Stimulated activated effector memory CD8-positive, alpha-beta T cell treated with anti-CD3 and anti-CD28 coated beads, Interleukin-12 subunit alpha, Interleukin-12 subunit beta, amount 100 ng/mL, for 72 hours (primary cell): ENCODE data around the gene SLC25A34.
A peak's percentile ranks its signal among the peaks of the same experiment; 100 is the strongest.

ENCODE experiments used
- ATAC-seq: fragments of 150-1000 bp; cut with Tn5 transposase; 2 replicates; pipeline ENCODE4 v1.10.0; 2021
- DNase-seq, 2 donors: peaks; one replicate each; pipeline ENCODE4 v3.0.0; 2021 to 2022; ENCODE audit warnings: low spot score in 2 of 2
- H3K27ac Mint-ChIP-seq: one replicate; pipeline ENCODE4 v1.8.0; 2022; ENCODE audit warnings: mild to moderate bottlenecking, mixed read lengths
- H3K36me3 Mint-ChIP-seq: one replicate; pipeline ENCODE4 v1.8.0; 2022; ENCODE audit warnings: mild to moderate bottlenecking, mixed read lengths
- H3K4me1 Mint-ChIP-seq: one replicate; pipeline ENCODE4 v1.8.0; 2022; ENCODE audit warnings: mixed read lengths
- H3K4me3 Mint-ChIP-seq: one replicate; pipeline ENCODE4 v1.8.0; 2022; ENCODE audit warnings: mild to moderate bottlenecking, mixed read lengths
- H3K9me3 Mint-ChIP-seq: one replicate; pipeline ENCODE4 v1.8.0; 2022; ENCODE audit warnings: mixed read lengths

The SLC25A34 gene

DNA sequence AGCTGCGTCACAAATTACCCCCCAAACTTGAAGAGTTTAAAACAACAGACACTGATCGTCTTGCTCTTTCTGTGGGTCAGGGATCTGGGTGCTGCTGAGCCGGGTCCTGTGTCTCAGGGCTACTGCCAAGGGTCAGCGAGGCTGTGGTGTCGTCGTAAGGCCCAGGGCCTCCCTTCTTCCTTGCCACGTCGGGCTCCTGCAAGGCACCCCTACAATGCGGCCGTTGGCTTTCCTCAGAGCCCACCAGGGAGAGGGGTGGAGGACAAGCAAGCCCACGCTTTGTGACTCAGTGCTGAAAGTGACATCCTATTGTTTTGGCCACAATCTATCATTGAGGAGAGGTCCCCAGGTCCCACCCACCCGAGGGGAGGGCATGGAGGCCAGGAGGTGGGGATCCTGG lies 14.9 kb downstream of the SLC25A34 start:
- ATAC-seq (no peak), DNase-seq (no peak)
- Mint-ChIP-seq H3K4me3 (no peak overlapping the region), H3K9me3 (no peaks in the 10 kb centered on the region), H3K27ac (no peak overlapping the region), H3K4me1 (peaks cover 1% of the 10 kb centered on the region), H3K36me3 (no peaks in the 10 kb centered on the region)

DNA sequence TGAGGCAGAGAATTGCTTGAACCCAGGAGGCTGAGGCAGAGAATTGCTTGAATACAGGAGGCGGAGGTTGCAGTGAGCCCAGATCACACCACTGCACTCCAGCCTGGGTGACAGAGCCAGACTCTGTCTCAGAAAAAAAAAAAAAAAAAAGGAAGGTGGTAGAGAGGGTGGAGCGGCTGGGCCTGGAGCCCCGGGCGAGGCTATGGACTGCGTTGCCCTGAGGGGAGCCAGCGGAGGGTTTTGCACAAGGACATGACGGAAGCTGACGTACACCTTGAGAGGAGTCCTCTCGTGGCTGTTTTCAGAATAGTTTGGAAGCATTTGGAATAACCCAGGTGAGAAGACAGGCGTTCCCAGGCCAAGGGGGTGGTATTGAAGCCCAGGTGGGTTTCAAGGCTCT lies 15.7 kb downstream of the SLC25A34 start:
- no peaks in the 10 kb centered on the region for H3K36me3 Mint-ChIP-seq
- no peak for DNase-seq
- peaks cover 7% of the 10 kb centered on the region for H3K4me1 Mint-ChIP-seq
- H3K4me3 Mint-ChIP-seq: no peak overlapping the region
- H3K9me3 Mint-ChIP-seq: no peaks in the 10 kb centered on the region
- ATAC-seq: no peak
- H3K27ac Mint-ChIP-seq: no peak overlapping the region

DNA sequence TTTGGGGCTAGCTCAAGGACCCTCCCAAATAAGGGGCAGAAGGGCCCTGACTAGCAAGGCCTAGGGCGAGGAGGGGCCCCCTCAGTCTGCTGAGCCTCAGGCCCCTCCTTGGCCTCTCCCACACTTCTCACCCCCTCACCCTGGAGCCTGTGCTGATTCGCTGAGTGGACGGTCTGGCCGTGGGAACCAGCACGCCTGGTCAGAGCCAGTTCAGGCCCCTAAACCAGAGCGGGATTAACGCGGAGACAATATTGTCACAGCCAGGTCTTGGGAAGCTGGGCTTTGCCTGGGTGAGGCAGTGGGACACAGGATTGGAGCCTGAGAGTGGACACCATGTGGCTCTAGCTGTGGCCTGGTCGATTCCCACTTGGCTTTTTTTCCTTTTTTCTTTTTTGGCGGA lies 17.7 kb downstream of the SLC25A34 start:
- Mint-ChIP-seq H3K36me3 (no peaks in the 10 kb centered on the region), H3K4me1 (peaks cover 13% of the 10 kb centered on the region), H3K27ac (no peak overlapping the region), H3K9me3 (no peaks in the 10 kb centered on the region), H3K4me3 (no peak overlapping the region)
- DNase-seq (no peak), ATAC-seq (no peak)

DNA sequence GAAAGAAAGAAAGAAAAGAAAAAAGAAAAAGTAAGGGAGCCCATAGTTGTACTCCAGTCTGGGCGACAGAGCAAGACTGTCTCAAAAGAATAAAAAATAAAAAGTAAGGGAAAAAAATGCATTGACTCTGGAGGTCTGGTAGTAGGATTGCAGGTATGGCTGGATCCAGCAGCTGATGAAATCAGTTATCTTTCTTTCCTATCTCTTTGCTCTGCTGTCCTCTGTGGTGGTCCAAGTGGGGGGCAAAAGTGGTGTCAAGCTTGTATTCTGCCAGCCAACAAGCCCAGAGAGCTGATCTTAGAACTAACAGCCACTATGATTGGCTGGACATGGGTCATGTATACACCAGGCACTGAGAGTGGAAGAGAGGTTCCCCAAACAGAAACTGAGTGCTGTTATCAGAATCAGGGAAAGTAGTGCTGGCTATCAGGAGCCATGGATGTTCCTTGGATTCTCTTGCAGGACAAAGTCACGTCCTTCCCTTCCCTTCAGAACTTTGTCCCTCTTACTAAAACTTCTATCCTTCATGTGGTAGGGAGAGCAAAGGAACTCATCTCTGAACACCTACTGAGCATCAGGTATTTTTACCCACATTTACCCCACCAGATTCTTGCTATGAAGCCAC lies 19.1 kb downstream of the SLC25A34 start:
- Mint-ChIP-seq H3K4me1 (peaks cover 13% of the 10 kb centered on the region), H3K27ac (no peak overlapping the region), H3K36me3 (no peaks in the 10 kb centered on the region), H3K9me3 (no peaks in the 10 kb centered on the region), H3K4me3 (no peak overlapping the region)
- ATAC-seq (no peak), DNase-seq (no peak)

DNA sequence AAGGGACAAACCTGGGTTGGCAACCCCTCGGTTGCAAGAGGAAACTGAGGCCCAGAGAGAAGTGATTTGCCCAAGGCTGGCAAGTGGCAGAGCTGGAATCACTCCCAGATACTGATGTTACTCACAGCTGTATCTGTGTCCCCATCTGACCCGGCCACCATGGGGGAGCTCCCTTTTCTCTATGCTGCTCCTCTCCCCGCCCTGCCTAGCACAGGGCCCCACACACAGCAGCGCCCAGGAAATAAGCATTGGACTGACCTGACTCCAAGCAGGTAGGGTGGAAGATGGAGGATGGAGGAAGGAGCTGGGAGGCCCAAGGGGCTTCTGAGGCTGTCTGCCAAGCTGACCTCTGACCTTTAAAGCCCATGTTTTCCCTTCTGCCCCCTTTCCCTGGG lies 19.6 kb downstream of the SLC25A34 start:
- Mint-ChIP-seq H3K36me3 (no peaks in the 10 kb centered on the region), H3K4me1 (peaks cover 13% of the 10 kb centered on the region), H3K27ac (no peak overlapping the region), H3K4me3 (no peak overlapping the region), H3K9me3 (no peaks in the 10 kb centered on the region)
- ATAC-seq: no peak
- no peak for DNase-seq

DNA sequence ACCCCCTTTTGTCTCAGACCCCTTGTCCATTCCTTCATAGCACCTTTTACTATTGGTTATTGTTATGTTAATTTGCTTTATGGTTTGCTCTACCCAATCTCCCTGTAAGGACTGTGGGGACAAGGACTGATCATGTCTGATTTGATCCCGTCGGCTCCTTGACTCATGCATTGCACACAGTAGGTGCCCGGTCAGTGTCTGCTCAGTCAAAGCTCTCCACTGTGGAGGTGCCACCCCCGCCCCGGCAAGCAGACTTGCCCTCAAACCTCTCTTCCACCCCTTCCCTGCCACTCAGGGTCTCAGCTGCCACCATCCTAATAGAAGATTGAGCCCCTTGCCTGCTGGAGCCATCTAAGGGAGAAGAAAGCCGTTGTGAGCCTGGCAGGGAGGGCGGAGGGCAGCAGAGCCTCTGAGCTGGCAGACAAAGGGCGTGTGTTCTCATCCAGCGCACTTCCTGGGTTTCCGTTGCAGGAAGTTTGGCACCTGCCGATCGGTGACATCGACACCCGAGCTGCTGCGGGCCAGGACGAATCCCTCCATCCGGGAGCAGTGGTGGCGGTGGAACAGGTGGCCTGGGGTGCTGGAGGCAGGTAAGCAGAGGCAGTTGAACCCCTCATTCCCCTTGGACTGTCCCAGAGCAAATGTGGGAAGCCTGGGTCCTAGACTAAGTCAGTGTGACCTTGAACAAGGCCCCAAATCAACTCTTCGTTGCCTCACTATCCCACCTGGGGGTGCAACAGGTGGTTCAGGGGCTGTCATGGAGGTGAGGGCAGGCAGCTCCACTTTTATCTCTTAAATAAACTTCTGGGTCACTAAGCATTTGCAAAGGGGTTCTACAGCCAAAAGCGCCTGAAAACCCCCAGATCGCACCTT lies 20.3 kb downstream of the SLC25A34 start:
- H3K27ac Mint-ChIP-seq: no peak overlapping the region
- H3K4me1 Mint-ChIP-seq: peaks cover 13% of the 10 kb centered on the region
- no peaks in the 10 kb centered on the region for H3K36me3 Mint-ChIP-seq
- no peak overlapping the region for H3K4me3 Mint-ChIP-seq
- DNase-seq: no peak
- H3K9me3 Mint-ChIP-seq: no peaks in the 10 kb centered on the region
- no peak for ATAC-seq

DNA sequence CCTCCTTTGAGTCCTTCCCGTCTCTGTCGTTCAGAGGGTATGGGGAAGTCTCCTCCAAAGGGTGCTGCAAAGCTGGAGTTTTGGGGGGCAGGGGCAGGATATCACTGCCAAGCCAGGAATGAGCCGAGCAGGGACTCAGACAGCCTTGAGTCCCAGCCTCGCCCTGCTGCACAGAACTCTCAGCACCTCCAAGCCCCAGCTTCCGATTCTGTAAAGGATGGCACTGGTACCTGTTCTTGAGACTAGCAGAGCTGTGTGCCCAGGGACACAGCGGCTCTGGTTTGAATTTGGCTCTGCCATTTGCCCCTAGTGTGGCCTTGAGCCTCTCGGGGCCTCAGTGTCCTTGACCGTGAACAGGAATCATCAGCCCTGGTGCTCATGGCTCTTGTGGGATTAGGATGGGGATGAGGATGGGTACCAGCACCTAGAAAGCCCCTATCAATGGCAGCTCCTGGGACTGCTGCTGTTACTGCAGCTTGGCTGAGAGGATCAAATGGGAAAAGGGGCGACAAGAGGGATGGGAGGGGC lies 21.0 kb downstream of the SLC25A34 start:
- Mint-ChIP-seq H3K27ac (no peak overlapping the region), H3K9me3 (no peaks in the 10 kb centered on the region), H3K4me3 (no peak overlapping the region), H3K4me1 (peaks cover 13% of the 10 kb centered on the region), H3K36me3 (no peaks in the 10 kb centered on the region)
- DNase-seq (no peak), ATAC-seq (no peak)

DNA sequence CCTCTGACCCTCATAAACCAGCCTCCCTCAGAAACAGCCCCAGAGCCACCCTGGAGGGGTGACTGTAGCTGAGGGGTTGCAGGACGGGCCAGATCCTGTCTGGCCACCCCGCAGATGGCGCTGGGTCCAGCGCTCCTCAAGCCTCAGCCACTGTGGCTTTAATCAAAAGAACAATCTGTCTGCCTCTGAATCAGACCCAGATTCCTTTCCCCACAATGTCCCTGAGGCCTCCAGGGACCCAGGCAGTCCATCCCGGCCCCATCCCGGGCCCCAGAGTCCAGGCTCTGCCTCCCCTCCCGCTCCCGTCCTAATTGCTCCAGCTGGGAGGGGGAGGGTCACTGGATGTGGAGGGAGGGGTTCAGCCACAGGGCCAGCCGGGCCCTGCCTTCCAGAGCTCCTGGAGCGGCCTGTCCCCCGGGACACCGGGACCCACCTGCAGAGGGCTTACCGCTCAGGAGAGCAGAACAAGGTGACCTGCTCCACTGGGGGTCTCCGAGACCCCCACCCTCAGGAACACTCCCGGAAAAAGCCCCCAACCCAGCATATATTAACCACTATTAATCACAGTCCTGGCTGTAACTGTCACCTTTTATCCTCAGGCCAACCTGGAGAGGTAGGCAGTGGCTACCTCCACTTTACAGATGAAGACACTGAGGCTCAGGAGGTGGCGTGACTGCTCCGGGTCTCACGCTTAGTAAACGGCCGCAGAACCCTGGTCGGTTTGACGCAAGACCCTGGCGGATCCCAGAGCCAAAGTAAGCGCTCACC lies 21.7 kb downstream of the SLC25A34 start:
- no peak for DNase-seq
- no peaks in the 10 kb centered on the region for H3K9me3 Mint-ChIP-seq
- H3K36me3 Mint-ChIP-seq: no peaks in the 10 kb centered on the region
- no peak for ATAC-seq
- H3K4me1 Mint-ChIP-seq: peaks cover 13% of the 10 kb centered on the region
- peak overlapping the region; percentile 47 for H3K4me3 Mint-ChIP-seq
- H3K27ac Mint-ChIP-seq: no peak overlapping the region

DNA sequence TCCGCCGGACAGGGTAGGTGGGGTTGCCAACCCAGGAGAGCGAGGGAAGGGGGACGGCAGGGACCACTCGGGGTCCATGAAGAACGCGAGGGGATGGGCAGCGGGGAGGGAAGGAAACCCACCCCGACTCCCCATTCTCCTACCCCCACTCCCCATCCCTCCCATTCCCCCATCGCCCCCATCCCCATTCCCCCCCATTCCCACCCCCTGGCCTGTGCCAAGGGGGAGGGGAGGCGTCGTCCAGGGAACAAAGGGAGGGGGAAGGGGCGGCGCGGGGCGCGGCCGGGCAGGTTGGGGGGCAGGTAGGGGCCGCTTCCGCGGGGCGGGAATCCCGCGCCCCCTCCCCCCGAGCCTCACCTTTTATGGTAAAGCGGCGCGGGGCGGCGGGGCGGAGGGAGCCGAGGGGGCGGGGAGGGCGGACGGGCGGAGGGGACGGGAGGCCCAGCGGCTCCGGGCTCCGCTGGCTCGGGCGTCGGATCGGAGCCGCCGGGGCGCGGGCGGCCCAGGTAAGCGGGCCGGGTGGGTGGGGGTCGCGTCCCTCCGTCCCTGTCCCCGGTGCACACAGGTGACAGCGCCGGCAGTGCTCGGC lies 22.4 kb downstream of the SLC25A34 start, which contains the start of gene FBLIM1:
TSS of gene FBLIM1 (plus strand) at position 453 of the 589 bp plus-strand sequence. CDS start 6,189 bp downstream, outside the sequence.
- no peaks in the 10 kb centered on the region for H3K9me3 Mint-ChIP-seq
- DNase-seq (no peak), ATAC-seq (no peak)
- peak within 1 kb of the TSS; percentile 47 for H3K4me3 Mint-ChIP-seq
- no peak within 1 kb of the TSS for H3K27ac Mint-ChIP-seq
- peaks cover 13% of the 10 kb centered on the region for H3K4me1 Mint-ChIP-seq
- H3K36me3 Mint-ChIP-seq: no peaks in the 10 kb centered on the region

DNA sequence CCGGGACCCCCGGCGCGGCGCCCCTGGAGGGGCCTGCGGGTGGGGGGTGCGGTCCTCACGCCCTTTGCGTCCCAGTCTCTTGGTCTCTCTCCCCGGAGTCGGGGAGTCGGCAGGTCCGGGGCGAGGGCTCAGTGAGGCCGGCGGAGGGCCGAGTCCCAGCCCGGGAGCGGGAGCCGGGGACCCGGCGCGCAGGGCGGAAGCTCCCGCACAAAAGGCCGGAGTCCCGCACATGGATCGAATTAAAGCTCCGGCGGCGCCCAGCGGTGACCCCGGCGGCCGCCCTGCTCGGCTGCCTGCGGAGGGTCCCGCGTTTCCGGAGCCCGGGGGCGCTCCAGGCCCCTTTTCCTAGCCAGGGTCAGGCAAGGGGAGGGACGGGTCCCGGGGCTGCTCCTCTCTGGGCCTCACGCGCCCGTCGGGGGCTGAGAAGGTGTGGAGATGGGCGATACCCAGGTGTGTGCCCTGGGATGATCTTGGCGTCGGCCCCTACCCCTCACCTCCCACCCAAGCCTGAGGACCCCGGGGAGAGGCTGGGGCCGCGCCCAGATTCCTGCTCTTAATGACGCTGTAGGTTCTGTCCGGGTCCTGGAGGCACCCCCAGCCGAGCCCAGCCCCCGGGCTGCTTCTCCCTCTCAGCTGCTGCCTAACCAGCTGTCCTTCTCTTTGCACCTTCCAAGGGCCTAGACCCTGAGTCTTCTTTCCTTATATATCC lies 23.0 kb downstream of the SLC25A34 start:
- no peaks in the 10 kb centered on the region for H3K9me3 Mint-ChIP-seq
- H3K4me3 Mint-ChIP-seq: no peak overlapping the region
- ATAC-seq (no peak), DNase-seq (no peak)
- H3K4me1 Mint-ChIP-seq: peaks cover 13% of the 10 kb centered on the region
- no peaks in the 10 kb centered on the region for H3K36me3 Mint-ChIP-seq
- no peak overlapping the region for H3K27ac Mint-ChIP-seq

DNA sequence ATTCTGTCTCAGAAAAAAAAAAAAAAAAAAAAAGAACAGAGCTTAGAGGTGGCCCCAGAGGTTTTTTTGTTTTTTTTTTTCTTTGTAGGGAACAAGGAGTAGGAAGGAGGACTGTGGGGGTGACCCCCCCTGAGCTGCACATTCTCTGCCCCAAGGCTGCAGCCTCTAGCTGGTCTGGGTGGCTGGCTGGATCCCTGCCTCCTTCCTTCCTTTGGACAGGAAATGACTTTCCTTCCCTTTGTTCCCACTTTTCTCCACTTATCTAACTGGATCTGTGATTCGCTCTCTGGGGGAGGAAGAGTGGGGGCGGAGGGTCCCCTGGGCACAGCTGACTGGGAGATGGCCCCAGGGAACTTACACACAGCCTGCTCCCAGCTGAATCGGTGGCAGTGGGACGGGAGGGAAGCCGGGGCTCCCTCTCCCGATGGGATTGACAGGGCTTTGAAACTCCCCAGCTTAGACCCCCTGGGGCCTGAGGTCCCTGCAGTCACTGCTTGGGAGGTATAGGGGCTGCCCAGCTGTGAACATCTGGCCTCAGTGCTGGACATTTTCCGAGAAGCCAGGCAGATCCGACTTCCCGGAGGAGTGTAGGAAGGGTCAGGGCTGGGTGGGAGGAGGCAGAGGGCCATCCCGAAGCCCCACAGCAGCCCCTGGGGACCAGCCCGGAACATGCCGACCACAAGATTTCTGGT lies 24.6 kb downstream of the SLC25A34 start:
- H3K9me3 Mint-ChIP-seq: no peaks in the 10 kb centered on the region
- no peak overlapping the region for H3K4me3 Mint-ChIP-seq
- no peak for ATAC-seq
- no peaks in the 10 kb centered on the region for H3K36me3 Mint-ChIP-seq
- H3K4me1 Mint-ChIP-seq: peaks cover 13% of the 10 kb centered on the region
- no peak overlapping the region for H3K27ac Mint-ChIP-seq
- no peak for DNase-seq

DNA sequence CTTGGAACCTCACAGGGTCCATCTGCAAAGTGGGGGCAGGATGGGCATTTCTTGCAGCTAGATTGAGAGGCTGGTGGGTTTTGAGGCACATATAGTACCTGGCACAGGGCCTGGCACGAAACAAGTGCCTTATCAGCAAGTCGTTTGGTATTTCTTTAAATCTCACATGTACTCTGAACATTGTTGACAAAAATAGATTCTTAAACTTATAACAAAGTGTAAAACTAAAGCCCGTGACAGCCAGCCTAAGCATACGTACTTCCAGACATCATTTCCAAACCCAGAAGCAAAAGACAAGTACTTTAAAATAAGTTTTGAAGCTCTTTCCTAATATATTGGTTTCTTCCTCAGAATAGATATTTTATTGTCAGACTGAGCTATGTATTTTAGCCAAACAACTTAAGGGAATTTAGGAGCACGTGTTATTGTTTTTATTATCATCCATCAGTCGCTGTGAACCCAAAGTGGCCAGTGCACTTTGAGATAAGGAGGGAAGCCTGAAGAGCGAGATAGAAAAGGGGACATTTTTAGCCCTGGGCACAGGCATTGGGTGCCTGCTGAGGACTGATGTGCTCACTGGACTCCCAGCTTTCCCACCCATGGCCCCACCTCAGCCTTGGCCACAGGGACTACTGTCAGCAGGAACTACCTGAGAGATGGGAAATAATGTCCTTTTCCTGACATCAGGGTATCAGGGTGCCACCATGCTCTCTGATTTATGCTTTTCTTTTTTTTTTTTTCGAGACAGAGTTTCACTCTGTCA lies 25.5 kb downstream of the SLC25A34 start:
- Mint-ChIP-seq H3K36me3 (no peaks in the 10 kb centered on the region), H3K9me3 (no peaks in the 10 kb centered on the region), H3K27ac (no peak overlapping the region), H3K4me1 (peaks cover 6% of the 10 kb centered on the region), H3K4me3 (no peak overlapping the region)
- DNase-seq: no peak
- no peak for ATAC-seq

DNA sequence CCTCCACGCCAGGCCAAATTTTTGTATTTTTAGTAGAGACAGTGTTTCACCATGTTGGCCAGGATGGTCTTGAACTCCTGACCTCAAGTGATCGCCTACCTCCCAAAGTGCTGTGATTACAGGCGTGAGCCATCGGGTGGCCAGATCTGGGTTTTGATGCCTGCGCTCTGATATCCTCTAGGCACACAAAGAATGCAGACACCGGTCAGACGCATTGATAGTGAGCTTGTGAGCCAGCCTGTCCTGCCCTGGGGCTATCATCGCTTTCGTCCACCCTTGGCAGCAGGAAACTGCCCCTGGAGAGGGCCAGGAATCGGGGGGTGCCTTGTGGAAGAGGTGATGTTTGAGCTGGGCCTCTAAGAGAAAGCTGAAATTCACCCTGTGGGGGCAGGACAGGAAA lies 26.5 kb downstream of the SLC25A34 start:
- Mint-ChIP-seq H3K4me1 (no peaks in the 10 kb centered on the region), H3K9me3 (no peaks in the 10 kb centered on the region), H3K36me3 (no peaks in the 10 kb centered on the region), H3K4me3 (no peak overlapping the region), H3K27ac (no peak overlapping the region)
- ATAC-seq: no peak
- DNase-seq: no peak
